Measurements from ENCODE around the gene DNAH10.

- TF ChIP-seq ZNF70 (CRISPR knock-in tag; IDR thresholded peaks at IDR 0.05) (no peak), CSDC2 (CRISPR knock-in tag; IDR thresholded peaks at IDR 0.05) (no peak), ZFP30 (CRISPR knock-in tag; IDR thresholded peaks at IDR 0.05) (no peak), RARB (CRISPR knock-in tag; IDR thresholded peaks at IDR 0.05) (no peak), ZFP3 (CRISPR knock-in tag; IDR thresholded peaks at IDR 0.05) (no peak), PPARA (CRISPR knock-in tag; IDR thresholded peaks at IDR 0.05; ENCODE audit: borderline replicate concordance) (no peak), TCF4 (CRISPR knock-in tag; IDR thresholded peaks at IDR 0.05; ENCODE audit: borderline replicate concordance) (no peak), ARNTL (CRISPR knock-in tag; IDR thresholded peaks at IDR 0.05; ENCODE audit: borderline replicate concordance, low read depth) (no peak), ZNF565 (CRISPR knock-in tag; conservative IDR thresholded peaks at IDR 0.05; ENCODE audit: low read depth) (no peak), TOX (CRISPR knock-in tag; IDR thresholded peaks at IDR 0.05; ENCODE audit: borderline replicate concordance) (no peak)
- TF ChIP-seq, protein P1, sequence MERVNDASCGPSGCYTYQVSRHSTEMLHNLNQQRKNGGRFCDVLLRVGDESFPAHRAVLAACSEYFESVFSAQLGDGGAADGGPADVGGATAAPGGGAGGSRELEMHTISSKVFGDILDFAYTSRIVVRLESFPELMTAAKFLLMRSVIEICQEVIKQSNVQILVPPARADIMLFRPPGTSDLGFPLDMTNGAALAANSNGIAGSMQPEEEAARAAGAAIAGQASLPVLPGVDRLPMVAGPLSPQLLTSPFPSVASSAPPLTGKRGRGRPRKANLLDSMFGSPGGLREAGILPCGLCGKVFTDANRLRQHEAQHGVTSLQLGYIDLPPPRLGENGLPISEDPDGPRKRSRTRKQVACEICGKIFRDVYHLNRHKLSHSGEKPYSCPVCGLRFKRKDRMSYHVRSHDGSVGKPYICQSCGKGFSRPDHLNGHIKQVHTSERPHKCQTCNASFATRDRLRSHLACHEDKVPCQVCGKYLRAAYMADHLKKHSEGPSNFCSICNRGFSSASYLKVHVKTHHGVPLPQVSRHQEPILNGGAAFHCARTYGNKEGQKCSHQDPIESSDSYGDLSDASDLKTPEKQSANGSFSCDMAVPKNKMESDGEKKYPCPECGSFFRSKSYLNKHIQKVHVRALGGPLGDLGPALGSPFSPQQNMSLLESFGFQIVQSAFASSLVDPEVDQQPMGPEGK (CRISPR knock-in tag; IDR thresholded peaks at IDR 0.05; ENCODE audit: borderline replicate concordance), result no peak
These were observed 48.7 kb upstream of the DNAH10 start for GRCh38 chr12:123713398-123713797.
